ENCODE measurements around the gene ZDHHC18.
A peak's percentile ranks its signal among the peaks of the same experiment; 100 is the strongest.

ZDHHC18 gene

DNA sequence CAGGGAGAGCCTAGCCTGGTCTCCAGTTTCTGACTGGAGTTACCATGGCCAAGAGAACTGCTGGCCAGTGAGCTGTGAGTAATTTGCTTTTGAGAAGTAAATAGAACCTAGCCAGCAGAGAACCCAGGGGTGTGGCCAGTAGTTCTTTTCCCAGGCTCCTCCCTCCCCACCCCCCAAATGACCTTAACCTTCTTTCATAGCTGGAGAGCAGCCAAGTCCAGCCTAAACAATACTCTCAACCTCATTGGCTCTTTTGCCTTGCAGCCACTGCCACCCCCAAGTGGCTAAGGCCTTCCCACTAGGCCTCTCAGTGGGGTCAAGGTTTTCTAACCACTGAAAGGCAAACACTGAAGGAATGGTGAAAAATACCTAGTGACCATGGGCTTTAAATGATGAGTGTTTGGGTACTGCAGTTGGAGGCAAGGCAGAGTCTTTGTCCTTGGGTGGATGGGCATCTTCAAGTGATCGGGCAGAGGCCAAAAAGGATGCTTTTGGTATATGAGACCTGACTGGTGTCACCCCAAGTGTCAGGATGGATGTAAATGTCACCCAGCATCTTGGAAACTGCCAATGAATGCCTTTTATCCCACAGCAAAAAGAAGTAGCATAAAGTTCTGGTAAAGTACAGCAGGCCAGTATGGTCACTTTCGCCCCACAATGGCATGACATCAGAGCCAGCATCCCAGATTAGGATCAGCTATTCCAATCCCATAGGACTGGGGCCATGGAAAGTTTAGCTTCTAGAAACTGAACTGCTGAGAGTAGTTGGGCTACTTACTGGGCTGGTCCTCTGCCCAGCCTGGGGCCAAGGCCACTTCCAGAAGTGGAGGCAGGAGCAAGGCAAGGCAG, 42.2 kb upstream of the ZDHHC18 start (continued):
- no peak for TF ChIP-seq ZNF155 (tag by site-specific recombination; IDR thresholded peaks at IDR 0.05)
- peak; percentile 18; the same call in 1 of the 2 replicates for TF ChIP-seq ZIC2 (tag by site-specific recombination; IDR thresholded peaks at IDR 0.05)
- TF ChIP-seq, protein P1, sequence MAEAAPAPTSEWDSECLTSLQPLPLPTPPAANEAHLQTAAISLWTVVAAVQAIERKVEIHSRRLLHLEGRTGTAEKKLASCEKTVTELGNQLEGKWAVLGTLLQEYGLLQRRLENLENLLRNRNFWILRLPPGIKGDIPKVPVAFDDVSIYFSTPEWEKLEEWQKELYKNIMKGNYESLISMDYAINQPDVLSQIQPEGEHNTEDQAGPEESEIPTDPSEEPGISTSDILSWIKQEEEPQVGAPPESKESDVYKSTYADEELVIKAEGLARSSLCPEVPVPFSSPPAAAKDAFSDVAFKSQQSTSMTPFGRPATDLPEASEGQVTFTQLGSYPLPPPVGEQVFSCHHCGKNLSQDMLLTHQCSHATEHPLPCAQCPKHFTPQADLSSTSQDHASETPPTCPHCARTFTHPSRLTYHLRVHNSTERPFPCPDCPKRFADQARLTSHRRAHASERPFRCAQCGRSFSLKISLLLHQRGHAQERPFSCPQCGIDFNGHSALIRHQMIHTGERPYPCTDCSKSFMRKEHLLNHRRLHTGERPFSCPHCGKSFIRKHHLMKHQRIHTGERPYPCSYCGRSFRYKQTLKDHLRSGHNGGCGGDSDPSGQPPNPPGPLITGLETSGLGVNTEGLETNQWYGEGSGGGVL (tag by site-specific recombination; IDR thresholded peaks at IDR 0.05): peak; percentile 73
- TF ChIP-seq ZNF184 (tag by site-specific recombination; IDR thresholded peaks at IDR 0.05): 0 out of 2 replicates have a peak, but pooled peaks have one; percentile 19
- peak; percentile 30; the same call in 1 of the 2 replicates for TF ChIP-seq TRIM28 (IDR thresholded peaks at IDR 0.05; ENCODE audit: borderline replicate concordance, low read length)
- TF ChIP-seq KLF9 (tag by site-specific recombination; IDR thresholded peaks at IDR 0.05; ENCODE audit: low read depth): peak; percentile 48; the same call in 1 of the 2 replicates
- peak; percentile 70 for TF ChIP-seq KLF1 (tag by site-specific recombination; IDR thresholded peaks at IDR 0.05)
- TF ChIP-seq GLIS2 (tag by site-specific recombination; IDR thresholded peaks at IDR 0.05): peak; percentile 60; the same call in 1 of the 2 replicates
- peak; percentile 41; the same call in 1 of the 2 replicates for TF ChIP-seq SP3 (tag by site-specific recombination; IDR thresholded peaks at IDR 0.05)
- peak; percentile 68 for TF ChIP-seq FEZF1 (tag by site-specific recombination; IDR thresholded peaks at IDR 0.05)
- TF ChIP-seq, protein P2, sequence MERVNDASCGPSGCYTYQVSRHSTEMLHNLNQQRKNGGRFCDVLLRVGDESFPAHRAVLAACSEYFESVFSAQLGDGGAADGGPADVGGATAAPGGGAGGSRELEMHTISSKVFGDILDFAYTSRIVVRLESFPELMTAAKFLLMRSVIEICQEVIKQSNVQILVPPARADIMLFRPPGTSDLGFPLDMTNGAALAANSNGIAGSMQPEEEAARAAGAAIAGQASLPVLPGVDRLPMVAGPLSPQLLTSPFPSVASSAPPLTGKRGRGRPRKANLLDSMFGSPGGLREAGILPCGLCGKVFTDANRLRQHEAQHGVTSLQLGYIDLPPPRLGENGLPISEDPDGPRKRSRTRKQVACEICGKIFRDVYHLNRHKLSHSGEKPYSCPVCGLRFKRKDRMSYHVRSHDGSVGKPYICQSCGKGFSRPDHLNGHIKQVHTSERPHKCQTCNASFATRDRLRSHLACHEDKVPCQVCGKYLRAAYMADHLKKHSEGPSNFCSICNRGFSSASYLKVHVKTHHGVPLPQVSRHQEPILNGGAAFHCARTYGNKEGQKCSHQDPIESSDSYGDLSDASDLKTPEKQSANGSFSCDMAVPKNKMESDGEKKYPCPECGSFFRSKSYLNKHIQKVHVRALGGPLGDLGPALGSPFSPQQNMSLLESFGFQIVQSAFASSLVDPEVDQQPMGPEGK (tag by site-specific recombination; IDR thresholded peaks at IDR 0.05): peak; percentile 69
- peak; percentile 41; the same call in 1 of the 2 replicates for TF ChIP-seq ZNF561 (tag by site-specific recombination; IDR thresholded peaks at IDR 0.05; ENCODE audit: borderline replicate concordance)
- TF ChIP-seq, protein P3, sequence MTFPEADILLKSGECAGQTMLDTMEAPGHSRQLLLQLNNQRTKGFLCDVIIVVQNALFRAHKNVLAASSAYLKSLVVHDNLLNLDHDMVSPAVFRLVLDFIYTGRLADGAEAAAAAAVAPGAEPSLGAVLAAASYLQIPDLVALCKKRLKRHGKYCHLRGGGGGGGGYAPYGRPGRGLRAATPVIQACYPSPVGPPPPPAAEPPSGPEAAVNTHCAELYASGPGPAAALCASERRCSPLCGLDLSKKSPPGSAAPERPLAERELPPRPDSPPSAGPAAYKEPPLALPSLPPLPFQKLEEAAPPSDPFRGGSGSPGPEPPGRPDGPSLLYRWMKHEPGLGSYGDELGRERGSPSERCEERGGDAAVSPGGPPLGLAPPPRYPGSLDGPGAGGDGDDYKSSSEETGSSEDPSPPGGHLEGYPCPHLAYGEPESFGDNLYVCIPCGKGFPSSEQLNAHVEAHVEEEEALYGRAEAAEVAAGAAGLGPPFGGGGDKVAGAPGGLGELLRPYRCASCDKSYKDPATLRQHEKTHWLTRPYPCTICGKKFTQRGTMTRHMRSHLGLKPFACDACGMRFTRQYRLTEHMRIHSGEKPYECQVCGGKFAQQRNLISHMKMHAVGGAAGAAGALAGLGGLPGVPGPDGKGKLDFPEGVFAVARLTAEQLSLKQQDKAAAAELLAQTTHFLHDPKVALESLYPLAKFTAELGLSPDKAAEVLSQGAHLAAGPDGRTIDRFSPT (tag by site-specific recombination; IDR thresholded peaks at IDR 0.05): no peak
- TF ChIP-seq ZNF341 (tag by site-specific recombination; IDR thresholded peaks at IDR 0.05; ENCODE audit: low read depth): 0 out of 2 replicates have a peak, but pooled peaks have one; percentile 14
- peak; percentile 90; the same call in 1 of the 2 replicates for TF ChIP-seq PRDM1 (tag by site-specific recombination; IDR thresholded peaks at IDR 0.05)

DNA sequence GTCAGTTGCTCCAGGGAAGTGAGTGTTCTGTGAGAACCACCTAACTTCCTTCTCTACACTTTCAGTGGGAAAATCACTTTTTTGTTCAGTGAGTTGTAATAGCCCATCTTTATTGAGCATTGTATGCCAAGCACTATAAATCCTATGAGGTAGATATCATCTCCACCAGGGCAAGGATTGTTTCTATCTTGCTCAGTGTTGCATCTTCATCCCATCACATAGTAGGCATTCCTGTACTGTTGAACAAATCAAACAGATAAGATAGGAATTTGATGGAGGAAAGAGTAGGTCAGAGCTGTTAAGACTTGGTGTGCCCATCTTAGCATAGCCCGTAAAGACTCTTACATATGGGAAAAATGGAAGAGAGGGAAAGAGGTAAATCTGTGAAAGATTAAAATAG, 41.6 kb upstream of the ZDHHC18 start:
- CTCF ChIA-PET: interaction anchor here (0.6 to 2.1 kb wide), 6 partner anchors 8 to 183 kb away, joined by 3 to 13 read pairs (median 3); no protein-coding TSS in a partner anchor
- no peaks in the 10 kb centered on the region for H3K9me3 ChIP-seq (ENCODE audit: control insufficient read depth, insufficient read depth, low read depth, low read length)
- peaks cover 0 to 32% of the 10 kb centered on the region in 2 experiments; a peak in 1 of 3 replicates for H3K36me3 ChIP-seq (ENCODE audit: control insufficient read depth in 2 of 2, insufficient read depth in 1 of 2, low read length in 2 of 2)
- no peak overlapping the region for H3K4me3 ChIP-seq (ENCODE audit: low read depth, low read length)
- POLR2A ChIA-PET: interaction anchor here (0.5 to 1.4 kb wide), 3 partner anchors 10 to 91 kb away, joined by 3 to 8 read pairs (median 3); no protein-coding TSS in a partner anchor
- peaks cover 16% of the 10 kb centered on the region for H3K4me1 ChIP-seq (ENCODE audit: control insufficient read depth, insufficient read depth, low read length)
- no peak for TF ChIP-seq ZFP37 (tag by site-specific recombination; IDR thresholded peaks at IDR 0.05)
- H3K27ac ChIP-seq (ENCODE audit: extremely low read depth, low read depth, low read length): no peak overlapping the region

Data from HEK293 (cell line).